Measurements from ENCODE around the gene SLC7A7.

- no peak for TF ChIP-seq POLR2AphosphoS5 (IDR thresholded peaks at IDR 0.05; ENCODE audit: low read depth)
- TF ChIP-seq EZH2phosphoT487 (IDR thresholded peaks at IDR 0.05; ENCODE audit: unreplicated experiment) = no peak
- TF ChIP-seq, protein P1, sequence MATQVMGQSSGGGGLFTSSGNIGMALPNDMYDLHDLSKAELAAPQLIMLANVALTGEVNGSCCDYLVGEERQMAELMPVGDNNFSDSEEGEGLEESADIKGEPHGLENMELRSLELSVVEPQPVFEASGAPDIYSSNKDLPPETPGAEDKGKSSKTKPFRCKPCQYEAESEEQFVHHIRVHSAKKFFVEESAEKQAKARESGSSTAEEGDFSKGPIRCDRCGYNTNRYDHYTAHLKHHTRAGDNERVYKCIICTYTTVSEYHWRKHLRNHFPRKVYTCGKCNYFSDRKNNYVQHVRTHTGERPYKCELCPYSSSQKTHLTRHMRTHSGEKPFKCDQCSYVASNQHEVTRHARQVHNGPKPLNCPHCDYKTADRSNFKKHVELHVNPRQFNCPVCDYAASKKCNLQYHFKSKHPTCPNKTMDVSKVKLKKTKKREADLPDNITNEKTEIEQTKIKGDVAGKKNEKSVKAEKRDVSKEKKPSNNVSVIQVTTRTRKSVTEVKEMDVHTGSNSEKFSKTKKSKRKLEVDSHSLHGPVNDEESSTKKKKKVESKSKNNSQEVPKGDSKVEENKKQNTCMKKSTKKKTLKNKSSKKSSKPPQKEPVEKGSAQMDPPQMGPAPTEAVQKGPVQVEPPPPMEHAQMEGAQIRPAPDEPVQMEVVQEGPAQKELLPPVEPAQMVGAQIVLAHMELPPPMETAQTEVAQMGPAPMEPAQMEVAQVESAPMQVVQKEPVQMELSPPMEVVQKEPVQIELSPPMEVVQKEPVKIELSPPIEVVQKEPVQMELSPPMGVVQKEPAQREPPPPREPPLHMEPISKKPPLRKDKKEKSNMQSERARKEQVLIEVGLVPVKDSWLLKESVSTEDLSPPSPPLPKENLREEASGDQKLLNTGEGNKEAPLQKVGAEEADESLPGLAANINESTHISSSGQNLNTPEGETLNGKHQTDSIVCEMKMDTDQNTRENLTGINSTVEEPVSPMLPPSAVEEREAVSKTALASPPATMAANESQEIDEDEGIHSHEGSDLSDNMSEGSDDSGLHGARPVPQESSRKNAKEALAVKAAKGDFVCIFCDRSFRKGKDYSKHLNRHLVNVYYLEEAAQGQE (IDR thresholded peaks at IDR 0.05; ENCODE audit: unreplicated experiment) = no peak
- TF ChIP-seq, protein P2, sequence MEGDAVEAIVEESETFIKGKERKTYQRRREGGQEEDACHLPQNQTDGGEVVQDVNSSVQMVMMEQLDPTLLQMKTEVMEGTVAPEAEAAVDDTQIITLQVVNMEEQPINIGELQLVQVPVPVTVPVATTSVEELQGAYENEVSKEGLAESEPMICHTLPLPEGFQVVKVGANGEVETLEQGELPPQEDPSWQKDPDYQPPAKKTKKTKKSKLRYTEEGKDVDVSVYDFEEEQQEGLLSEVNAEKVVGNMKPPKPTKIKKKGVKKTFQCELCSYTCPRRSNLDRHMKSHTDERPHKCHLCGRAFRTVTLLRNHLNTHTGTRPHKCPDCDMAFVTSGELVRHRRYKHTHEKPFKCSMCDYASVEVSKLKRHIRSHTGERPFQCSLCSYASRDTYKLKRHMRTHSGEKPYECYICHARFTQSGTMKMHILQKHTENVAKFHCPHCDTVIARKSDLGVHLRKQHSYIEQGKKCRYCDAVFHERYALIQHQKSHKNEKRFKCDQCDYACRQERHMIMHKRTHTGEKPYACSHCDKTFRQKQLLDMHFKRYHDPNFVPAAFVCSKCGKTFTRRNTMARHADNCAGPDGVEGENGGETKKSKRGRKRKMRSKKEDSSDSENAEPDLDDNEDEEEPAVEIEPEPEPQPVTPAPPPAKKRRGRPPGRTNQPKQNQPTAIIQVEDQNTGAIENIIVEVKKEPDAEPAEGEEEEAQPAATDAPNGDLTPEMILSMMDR (conservative IDR thresholded peaks at IDR 0.05; ENCODE audit: low read depth in 2 of 2) = no peak
- no peak for TF ChIP-seq CREB1 (CRISPR knock-in tag; IDR thresholded peaks at IDR 0.05; ENCODE audit: low read depth)
Observed at GRCh38 chr14:22773162-22774010, 41.8 kb downstream of the SLC7A7 start.
